GM23338 (cell line): ENCODE results near the gene IPO5. TPM values are rescaled to one million over a fixed set of nuclear protein-coding genes. Genes with fewer than 3 reads are reported as not detected.

ENCODE experiments used
- ATAC-seq: fragments of 200-7000 bp; cut with Tn5 transposase; 3 replicates; pipeline ENCODE4 v1.9.1; 2020
- DNase-seq: peaks from one replicate; pipeline ENCODE4 v3.0.0-alpha.2; 2015; ENCODE audit warnings: low spot score
- H2AFZ ChIP-seq: fragments of 200-600 bp; sonication (generic); 2 replicates; pipeline ENCODE4 v1.8.0; 2016; ENCODE audit warnings: antibody characterized with exemption, mild to moderate bottlenecking, moderate library complexity
- H3F3A ChIP-seq: fragments of 200-600 bp; sonication (generic); replicated peaks from 2 replicates; pipeline ENCODE4 v1.8.0; 2017; ENCODE audit warnings: antibody characterized with exemption, mixed run types, low read depth
- H3K27ac ChIP-seq: fragments of 200-600 bp; sonication (generic); 2 replicates; pipeline ENCODE4 v1.6.1; 2016; ENCODE audit warnings: low read depth
- H3K27me3 ChIP-seq: fragments of 200-600 bp; sonication (generic); 2 replicates; pipeline ENCODE4 v1.8.0; 2016; ENCODE audit warnings: mild to moderate bottlenecking, mixed run types, moderate library complexity; ENCODE audit not compliant: insufficient read depth
- H3K36me3 ChIP-seq: fragments of 200-600 bp; sonication (generic); 2 replicates; pipeline ENCODE4 v1.8.0; 2016; ENCODE audit warnings: mild to moderate bottlenecking; ENCODE audit not compliant: insufficient read depth
- H3K4me1 ChIP-seq: fragments of 200-600 bp; sonication (generic); 2 replicates; pipeline ENCODE4 v1.8.0; 2016; ENCODE audit warnings: mild to moderate bottlenecking, moderate library complexity; ENCODE audit not compliant: insufficient read depth
- H3K4me2 ChIP-seq: fragments of 200-600 bp; sonication (generic); 2 replicates; pipeline ENCODE4 v1.7.1; 2017; ENCODE audit warnings: mixed run types
- H3K4me3 ChIP-seq: fragments of 200-600 bp; sonication (generic); 2 replicates; pipeline ENCODE4 v1.6.1; 2016; ENCODE audit warnings: mixed run types
- H3K79me2 ChIP-seq: fragments of 200-600 bp; sonication (generic); replicated peaks from 2 replicates; pipeline ENCODE4 v1.8.0; 2017; ENCODE audit warnings: mild to moderate bottlenecking; ENCODE audit not compliant: insufficient read depth
- H3K9me2 ChIP-seq: fragments of 200-600 bp; sonication (generic); 2 replicates; pipeline ENCODE4 v1.8.0; 2017; ENCODE audit not compliant: insufficient read depth
- H4K20me1 ChIP-seq: fragments of 200-600 bp; sonication (generic); replicated peaks from 2 replicates; pipeline ENCODE4 v1.8.0; 2017; ENCODE audit warnings: mild to moderate bottlenecking; ENCODE audit not compliant: insufficient read depth
- H3K27ac Mint-ChIP-seq: 2 replicates; pipeline ENCODE4 v1.8.0; 2020; ENCODE audit warnings: inconsistent platforms, mild to moderate bottlenecking, moderate library complexity, mixed read lengths
- H3K27me3 Mint-ChIP-seq: 3 replicates; pipeline ENCODE4 v1.8.0; 2022; ENCODE audit warnings: low read depth, mild to moderate bottlenecking, moderate library complexity, mixed read lengths, inconsistent platforms; ENCODE audit not compliant: insufficient read depth, poor library complexity
- H3K36me3 Mint-ChIP-seq: 3 replicates; pipeline ENCODE4 v1.8.0; 2021; ENCODE audit warnings: low read depth, mild to moderate bottlenecking, inconsistent platforms, moderate library complexity, mixed read lengths
- H3K4me1 Mint-ChIP-seq: 3 replicates; pipeline ENCODE4 v1.8.0; 2020; ENCODE audit warnings: mild to moderate bottlenecking, inconsistent platforms, mixed read lengths
- H3K4me3 Mint-ChIP-seq: 3 replicates; pipeline ENCODE4 v1.8.0; 2021; ENCODE audit warnings: moderate library complexity, mild to moderate bottlenecking, inconsistent platforms, mixed read lengths
- H3K9me3 Mint-ChIP-seq: 3 replicates; pipeline ENCODE4 v1.8.0; 2020; ENCODE audit warnings: moderate library complexity, mild to moderate bottlenecking, inconsistent platforms, mixed read lengths
- ETS1 ChIP-seq: IDR thresholded peaks from 2 replicates; pipeline ENCODE4 v1.6.1; 2016; ENCODE audit warnings: antibody characterized with exemption
- EZH2 ChIP-seq: fragments of 200-600 bp; sonication (generic); IDR thresholded peaks from one replicate; pipeline ENCODE4 v1.8.0; 2017; ENCODE audit warnings: antibody characterized with exemption, mild to moderate bottlenecking, low read depth; ENCODE audit not compliant: unreplicated experiment
- JUNB ChIP-seq: IDR thresholded peaks from one replicate; pipeline ENCODE4 v1.6.1; 2016; ENCODE audit warnings: antibody characterized with exemption; ENCODE audit not compliant: unreplicated experiment
- POLR2AphosphoS5 ChIP-seq: IDR thresholded peaks from 2 replicates; pipeline ENCODE4 v1.6.1; 2016; ENCODE audit warnings: antibody characterized with exemption, low read depth
- ZNF331 ChIP-seq: fragments of 250-450 bp; sonication (Bioruptor Pico); IDR thresholded peaks from 2 replicates; pipeline ENCODE4 v1.5.0; 2020; ENCODE audit warnings: low read depth, mild to moderate bottlenecking, moderate library complexity
- ZNF462 ChIP-seq: fragments of 250-450 bp; sonication (Bioruptor Pico); IDR thresholded peaks from 2 replicates; pipeline ENCODE4 v1.5.0; 2020; ENCODE audit warnings: mild to moderate bottlenecking, moderate library complexity
- polyA plus RNA-seq: library from polyadenylated mRNA; unstranded; fragments of >200 nt; fragmentation: Nextera tagmentation; extraction: Ambion mirVana; gene quantifications from 2 replicates; pipeline ENCODE4 v1.2.1, GENCODE V29; 2016
- total RNA-seq: library from RNA; depleted of rRNA; stranded (reverse); fragments of >200 nt; shearing (Covaris generic); gene quantifications from 2 replicates; pipeline ENCODE4 v1.2.3, GENCODE V29; 2014
- TF ChIP-seq, protein P1 (sequence below): IDR thresholded peaks from one replicate; pipeline ENCODE4 v1.6.1; 2018; ENCODE audit warnings: antibody characterized with exemption; ENCODE audit not compliant: unreplicated experiment

Gene IPO5
- total and polyA plus RNA-seq, 2 experiments from 2014 or later = 124 to 353 TPM

DNA sequence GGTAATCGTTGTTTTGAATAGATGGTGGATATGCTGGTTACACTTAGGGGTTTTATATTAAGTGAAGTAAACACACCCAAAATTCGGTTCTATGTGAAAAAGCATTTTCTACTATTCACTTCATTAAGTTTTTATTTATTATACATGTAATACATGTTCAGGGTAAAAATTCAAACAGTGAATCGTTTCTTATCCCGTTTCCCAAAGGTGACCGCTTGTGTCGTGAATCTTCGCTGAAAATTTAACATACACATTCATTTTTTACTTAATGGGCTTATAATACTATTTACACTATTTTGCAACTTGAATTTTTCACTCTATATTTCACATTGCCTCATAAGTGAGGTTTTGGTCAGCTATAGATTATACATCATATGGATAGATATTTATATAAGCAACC is 24.5 kb downstream of the IPO5 start:
- Histone ChIP-seq H3K36me3 (peaks cover 6% of the 10 kb centered on the region; the same call in 1 of the 2 replicates), H3K4me1 (peaks cover 3% of the 10 kb centered on the region; the same call in 1 of the 2 replicates), H3K4me3 (peak overlapping the region; percentile 85), H3K4me2 (peak overlapping the region; percentile 97), H3F3A (0 out of 2 replicates have a peak, but pooled peaks cover 3% of the 10 kb centered on the region), H3K9me2 (no peaks in the 10 kb centered on the region), H3K27me3 (no peaks in the 10 kb centered on the region), H3K27ac (peak overlapping the region; percentile 9; the same call in 1 of the 2 replicates), H3K79me2 (peaks cover 62% of the 10 kb centered on the region), H2AFZ (no peak overlapping the region), H4K20me1 (peaks cover 22% of the 10 kb centered on the region)
- peaks cover 34% of the 10 kb centered on the region for H3K36me3 Mint-ChIP-seq
- DNase-seq = no peak
- peaks cover 2% of the 10 kb centered on the region for H3K27me3 Mint-ChIP-seq
- H3K4me1 Mint-ChIP-seq = peaks cover 27% of the 10 kb centered on the region
- no peak for ATAC-seq
- TF ChIP-seq JUNB (no peak), POLR2AphosphoS5 (no peak), EZH2 (no peak), ZNF462 (CRISPR knock-in tag) (no peak), ETS1 (no peak), ZNF331 (CRISPR knock-in tag) (no peak)
- TF ChIP-seq, protein P1, sequence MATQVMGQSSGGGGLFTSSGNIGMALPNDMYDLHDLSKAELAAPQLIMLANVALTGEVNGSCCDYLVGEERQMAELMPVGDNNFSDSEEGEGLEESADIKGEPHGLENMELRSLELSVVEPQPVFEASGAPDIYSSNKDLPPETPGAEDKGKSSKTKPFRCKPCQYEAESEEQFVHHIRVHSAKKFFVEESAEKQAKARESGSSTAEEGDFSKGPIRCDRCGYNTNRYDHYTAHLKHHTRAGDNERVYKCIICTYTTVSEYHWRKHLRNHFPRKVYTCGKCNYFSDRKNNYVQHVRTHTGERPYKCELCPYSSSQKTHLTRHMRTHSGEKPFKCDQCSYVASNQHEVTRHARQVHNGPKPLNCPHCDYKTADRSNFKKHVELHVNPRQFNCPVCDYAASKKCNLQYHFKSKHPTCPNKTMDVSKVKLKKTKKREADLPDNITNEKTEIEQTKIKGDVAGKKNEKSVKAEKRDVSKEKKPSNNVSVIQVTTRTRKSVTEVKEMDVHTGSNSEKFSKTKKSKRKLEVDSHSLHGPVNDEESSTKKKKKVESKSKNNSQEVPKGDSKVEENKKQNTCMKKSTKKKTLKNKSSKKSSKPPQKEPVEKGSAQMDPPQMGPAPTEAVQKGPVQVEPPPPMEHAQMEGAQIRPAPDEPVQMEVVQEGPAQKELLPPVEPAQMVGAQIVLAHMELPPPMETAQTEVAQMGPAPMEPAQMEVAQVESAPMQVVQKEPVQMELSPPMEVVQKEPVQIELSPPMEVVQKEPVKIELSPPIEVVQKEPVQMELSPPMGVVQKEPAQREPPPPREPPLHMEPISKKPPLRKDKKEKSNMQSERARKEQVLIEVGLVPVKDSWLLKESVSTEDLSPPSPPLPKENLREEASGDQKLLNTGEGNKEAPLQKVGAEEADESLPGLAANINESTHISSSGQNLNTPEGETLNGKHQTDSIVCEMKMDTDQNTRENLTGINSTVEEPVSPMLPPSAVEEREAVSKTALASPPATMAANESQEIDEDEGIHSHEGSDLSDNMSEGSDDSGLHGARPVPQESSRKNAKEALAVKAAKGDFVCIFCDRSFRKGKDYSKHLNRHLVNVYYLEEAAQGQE = no peak
- H3K4me3 Mint-ChIP-seq = peak overlapping the region; percentile 97
- no peaks in the 10 kb centered on the region for H3K9me3 Mint-ChIP-seq
- no peak overlapping the region; the same call in 1 of the 2 replicates for H3K27ac Mint-ChIP-seq
